HG03439 (cell line): ENCODE results near the gene RP2.

Experiments
- ATAC-seq: cut with Tn5 transposase; IDR thresholded peaks from one replicate; pipeline ENCODE4 v1.9.1; 2021; ENCODE audit warnings: mild to moderate bottlenecking, moderate library complexity; ENCODE audit not compliant: unreplicated experiment

Gene RP2

GRCh38 chrX:46917622-46918021 is 80.8 kb downstream of the RP2 start:
- ATAC-seq: no peak

DNA sequence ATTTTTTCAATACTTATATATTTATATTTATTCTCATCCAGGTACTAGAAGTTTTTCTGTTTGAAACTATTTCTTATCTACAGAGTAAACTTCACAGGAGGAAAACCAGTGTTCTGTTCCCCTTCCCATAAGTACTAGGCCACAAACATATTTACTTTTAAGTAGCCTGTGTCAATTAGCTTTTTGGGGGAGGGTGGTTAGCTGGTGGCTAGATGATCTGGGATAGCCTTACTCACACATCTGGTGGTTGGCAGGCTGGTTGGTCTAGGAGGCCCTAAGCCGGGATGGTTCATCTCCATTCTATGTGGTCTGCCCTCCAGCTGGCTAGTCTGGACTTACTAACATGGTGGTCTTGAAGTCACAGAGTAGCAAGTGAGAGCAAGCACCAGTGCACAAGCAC is 81.6 kb downstream of the RP2 start:
- ATAC-seq: no peak

- ATAC-seq: no peak
Observed at GRCh38 chrX:46920235-46920634, 83.4 kb downstream of the RP2 start.

DNA sequence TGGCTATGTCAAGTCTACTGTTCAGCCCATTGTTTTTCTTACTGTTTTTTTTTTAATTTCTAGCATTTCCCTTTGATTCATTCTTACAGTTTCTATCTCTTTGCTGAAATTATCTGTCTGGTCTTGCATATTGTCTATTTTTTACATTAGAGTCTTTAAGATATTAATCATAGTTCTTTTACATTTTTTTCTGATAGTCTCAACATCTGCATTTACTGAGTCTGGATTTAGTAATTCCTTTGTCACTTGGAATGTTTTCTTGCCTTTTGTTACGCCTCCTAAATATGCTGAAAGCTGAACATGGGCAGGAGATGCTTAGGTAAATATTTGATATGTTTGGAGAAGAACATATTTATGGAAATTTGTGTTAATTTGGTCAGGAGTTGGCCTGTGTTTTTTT is 85.8 kb downstream of the RP2 start:
- no peak for ATAC-seq

DNA sequence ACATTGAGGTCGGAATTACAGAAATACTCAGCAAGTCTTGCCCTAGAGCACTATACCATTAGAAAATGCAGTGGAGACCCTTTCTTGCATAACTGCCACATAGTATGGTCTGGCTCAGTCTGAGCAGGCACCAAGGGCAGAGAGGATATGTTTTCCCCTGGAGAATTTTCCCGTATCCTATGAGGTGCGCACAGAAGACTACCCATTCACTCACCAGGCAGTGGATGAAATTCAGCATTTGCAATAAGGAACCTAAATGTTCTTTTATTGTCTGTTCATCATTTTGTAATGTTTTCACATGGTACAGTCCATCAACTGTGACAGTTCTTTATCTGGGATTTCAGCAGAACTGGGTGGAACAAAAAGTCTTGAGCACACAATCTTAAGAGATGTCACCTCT is 90.9 kb downstream of the RP2 start:
- no peak for ATAC-seq

DNA sequence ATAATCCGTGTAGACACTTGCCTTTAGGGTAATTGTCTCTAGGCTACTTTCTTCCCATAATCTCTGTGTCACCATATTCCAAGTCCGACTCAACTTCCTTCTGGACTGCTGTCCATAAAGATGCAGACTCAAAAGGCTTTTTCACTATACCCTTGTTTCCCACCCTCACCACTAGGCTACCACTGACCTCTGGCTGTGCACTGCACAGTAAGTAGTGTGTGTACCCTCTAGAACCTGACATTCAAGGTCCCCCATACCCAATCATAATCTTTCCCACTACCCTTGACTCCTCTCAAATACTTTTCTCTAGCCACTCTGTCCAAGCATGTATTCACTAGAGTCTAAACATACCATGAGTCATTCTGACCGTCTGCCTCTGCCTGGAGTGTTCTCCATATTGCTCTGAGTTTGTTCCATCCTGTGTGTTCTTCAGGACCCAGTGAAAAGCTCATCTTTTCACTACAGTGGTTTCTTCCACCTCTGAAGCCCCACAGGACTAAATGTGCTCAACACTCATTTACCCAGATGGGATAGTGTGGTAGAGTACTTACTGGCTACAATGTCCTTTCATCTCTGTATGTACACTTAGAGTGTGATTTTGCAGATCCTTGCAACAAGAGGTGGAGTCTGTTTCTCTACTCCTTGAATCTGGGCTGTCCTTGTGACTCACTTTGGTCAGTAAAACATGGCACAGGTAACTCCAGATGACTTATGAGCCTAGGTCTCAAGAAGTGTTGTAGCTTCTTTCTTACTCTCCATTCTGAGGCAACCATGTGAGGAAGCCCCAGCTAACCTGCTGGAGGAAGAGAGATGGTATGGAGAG is 92.8 kb downstream of the RP2 start:
- no peak for ATAC-seq
